Activated T-cell treated with anti-CD3 and anti-CD28 coated beads, Interleukin-2, amount 50 U/mL, for 72 hours (primary cell): ENCODE results near the gene RCBTB2. TPM values are rescaled to one million over a fixed set of nuclear protein-coding genes. Genes with fewer than 3 reads are reported as not detected.
"Not testable (repeated sequence)": the region's sequence is repeated elsewhere in the genome, so short reads cannot be mapped to it uniquely, and the experiment has no call there.

ENCODE experiments used
- ATAC-seq, 2 donors: fragments of 150-1000 bp; cut with Tn5 transposase; replicated peaks in 1 of 2; 2 replicates each; pipeline ENCODE4 v1.10.0; 2021; ENCODE audit warnings: moderate library complexity in 2 of 2, mild to moderate bottlenecking in 1 of 2
- DNase-seq, 2 donors: peaks; one replicate each; pipeline ENCODE4 v3.0.0; 2021 to 2022; ENCODE audit warnings: mixed read lengths in 1 of 2
- H3K27ac Mint-ChIP-seq: one replicate; pipeline ENCODE4 v1.8.0; 2022; ENCODE audit warnings: mild to moderate bottlenecking, moderate library complexity, mixed read lengths
- H3K27me3 Mint-ChIP-seq: one replicate; pipeline ENCODE4 v1.8.0; 2022; ENCODE audit warnings: low read depth, mixed read lengths
- H3K36me3 Mint-ChIP-seq, 2 donors: one replicate each; pipeline ENCODE4 v1.8.0; 2022; ENCODE audit warnings: mixed read lengths in 2 of 2, mild to moderate bottlenecking in 1 of 2; ENCODE audit not compliant: insufficient read depth in 2 of 2
- H3K4me1 Mint-ChIP-seq: one replicate; pipeline ENCODE4 v1.8.0; 2022; ENCODE audit warnings: low read depth, mixed read lengths
- H3K4me3 Mint-ChIP-seq, 2 donors: one replicate each; pipeline ENCODE4 v1.8.0; 2022; ENCODE audit warnings: mild to moderate bottlenecking in 2 of 2, mixed read lengths in 2 of 2, moderate library complexity in 2 of 2
- H3K9me3 Mint-ChIP-seq, 2 donors: one replicate each; pipeline ENCODE4 v1.8.0; 2022; ENCODE audit warnings: mixed read lengths in 2 of 2
- total RNA-seq, 2 donors: library from RNA; stranded (reverse); gene quantifications; one replicate each; pipeline ENCODE4 v1.2.3, GENCODE V29; 2022

Gene RCBTB2
- total RNA-seq, 2 donors from 2014 or later = 2.6 to 2.7 TPM

- H3K36me3 Mint-ChIP-seq = peaks cover 6 to 9% of the 10 kb centered on the region in 2 donors
- no peaks in the 10 kb centered on the region for H3K4me1 Mint-ChIP-seq
- no peaks in the 10 kb centered on the region for H3K9me3 Mint-ChIP-seq
- DNase-seq (no peak), ATAC-seq (no peak)
- no peak overlapping the region for H3K4me3 Mint-ChIP-seq
- H3K27me3 Mint-ChIP-seq = no peaks in the 10 kb centered on the region
- H3K27ac Mint-ChIP-seq = no peak overlapping the region
These were observed 55.6 kb downstream of the RCBTB2 start for GRCh38 chr13:48477191-48477855.

- DNase-seq (no peak), ATAC-seq (no peak)
- Mint-ChIP-seq H3K27me3 (no peaks in the 10 kb centered on the region), H3K9me3 (no peaks in the 10 kb centered on the region), H3K36me3 (peaks cover 6% of the 10 kb centered on the region in 2 donors), H3K27ac (no peak overlapping the region), H3K4me1 (no peaks in the 10 kb centered on the region), H3K4me3 (no peak overlapping the region)
These were observed 56.2 kb downstream of the RCBTB2 start for GRCh38 chr13:48476686-48477085.

GRCh38 chr13:48476215-48476614 is 56.7 kb downstream of the RCBTB2 start:
- ATAC-seq (no peak), DNase-seq (no peak)
- H3K27ac Mint-ChIP-seq = no peak overlapping the region
- peaks cover 6 to 7% of the 10 kb centered on the region in 2 donors for H3K36me3 Mint-ChIP-seq
- H3K4me1 Mint-ChIP-seq = no peaks in the 10 kb centered on the region
- H3K4me3 Mint-ChIP-seq = no peak overlapping the region
- no peaks in the 10 kb centered on the region for H3K9me3 Mint-ChIP-seq
- H3K27me3 Mint-ChIP-seq = no peaks in the 10 kb centered on the region

GRCh38 chr13:48475230-48475629 is 57.6 kb downstream of the RCBTB2 start:
- no peak overlapping the region for H3K4me3 Mint-ChIP-seq
- no peak overlapping the region for H3K27ac Mint-ChIP-seq
- peaks cover 6 to 7% of the 10 kb centered on the region in 2 donors for H3K36me3 Mint-ChIP-seq
- H3K9me3 Mint-ChIP-seq = no peaks in the 10 kb centered on the region
- no peaks in the 10 kb centered on the region for H3K4me1 Mint-ChIP-seq
- DNase-seq (no peak), ATAC-seq (no peak)
- H3K27me3 Mint-ChIP-seq = no peaks in the 10 kb centered on the region

GRCh38 chr13:48457578-48458242 is 75.2 kb downstream of the RCBTB2 start:
- Mint-ChIP-seq H3K9me3 (no peaks in the 10 kb centered on the region), H3K36me3 (peaks cover 11 to 24% of the 10 kb centered on the region in 2 donors), H3K27ac (no peak overlapping the region), H3K4me3 (no peak overlapping the region), H3K27me3 (no peaks in the 10 kb centered on the region), H3K4me1 (no peaks in the 10 kb centered on the region)
- DNase-seq (no peak), ATAC-seq (no peak)

GRCh38 chr13:48456546-48456945 is 76.3 kb downstream of the RCBTB2 start:
- DNase-seq (no peak), ATAC-seq (no peak)
- H3K27me3 Mint-ChIP-seq = no peaks in the 10 kb centered on the region
- peaks cover 18 to 33% of the 10 kb centered on the region in 2 donors for H3K36me3 Mint-ChIP-seq
- peaks cover 3 to 5% of the 10 kb centered on the region in 2 donors for H3K9me3 Mint-ChIP-seq
- no peak overlapping the region for H3K27ac Mint-ChIP-seq
- H3K4me3 Mint-ChIP-seq = no peak overlapping the region
- no peaks in the 10 kb centered on the region for H3K4me1 Mint-ChIP-seq

GRCh38 chr13:48451196-48451595 is 81.7 kb downstream of the RCBTB2 start:
- peaks cover 22% of the 10 kb centered on the region for H3K4me1 Mint-ChIP-seq
- not testable (repeated sequence) for H3K27me3 Mint-ChIP-seq, H3K27ac Mint-ChIP-seq, ATAC-seq, DNase-seq, H3K4me3 Mint-ChIP-seq
- peaks cover 30 to 33% of the 10 kb centered on the region in 2 donors for H3K36me3 Mint-ChIP-seq
- peaks cover 10 to 11% of the 10 kb centered on the region in 2 donors for H3K9me3 Mint-ChIP-seq

GRCh38 chr13:48449656-48450055 is 83.2 kb downstream of the RCBTB2 start:
- Mint-ChIP-seq H3K4me3 (peak overlapping the region in 1 of 2 donors; percentile 53), H3K4me1 (peaks cover 24% of the 10 kb centered on the region), H3K27me3 (no peaks in the 10 kb centered on the region), H3K36me3 (peaks cover 28 to 29% of the 10 kb centered on the region in 2 donors), H3K9me3 (peaks cover 10 to 11% of the 10 kb centered on the region in 2 donors), H3K27ac (no peak overlapping the region)
- ATAC-seq (no peak), DNase-seq (no peak)

GRCh38 chr13:48448959-48449614 is 83.8 kb downstream of the RCBTB2 start:
- Mint-ChIP-seq H3K4me1 (peaks cover 29% of the 10 kb centered on the region), H3K4me3 (peak overlapping the region; percentile 4 to 53), H3K27me3 (no peaks in the 10 kb centered on the region), H3K9me3 (peaks cover 10 to 11% of the 10 kb centered on the region in 2 donors), H3K27ac (no peak overlapping the region), H3K36me3 (peaks cover 26 to 29% of the 10 kb centered on the region in 2 donors)
- ATAC-seq = no peak
- no peak for DNase-seq

GRCh38 chr13:48448285-48448958 is 84.5 kb downstream of the RCBTB2 start:
- Mint-ChIP-seq H3K4me1 (peaks cover 33% of the 10 kb centered on the region), H3K27me3 (no peaks in the 10 kb centered on the region), H3K9me3 (peaks cover 10 to 11% of the 10 kb centered on the region in 2 donors), H3K36me3 (peaks cover 25 to 27% of the 10 kb centered on the region in 2 donors), H3K27ac (no peak overlapping the region), H3K4me3 (peak overlapping the region in 1 of 2 donors; percentile 12)
- ATAC-seq = no peak
- no peak for DNase-seq

- no peak for ATAC-seq
- no peak for DNase-seq
- H3K27ac Mint-ChIP-seq = no peak overlapping the region
- H3K27me3 Mint-ChIP-seq = no peaks in the 10 kb centered on the region
- H3K9me3 Mint-ChIP-seq = peaks cover 7% of the 10 kb centered on the region in 2 donors
- no peak overlapping the region for H3K4me3 Mint-ChIP-seq
- H3K4me1 Mint-ChIP-seq = peaks cover 33% of the 10 kb centered on the region
- peaks cover 12% of the 10 kb centered on the region in 2 donors for H3K36me3 Mint-ChIP-seq
These were observed 86.4 kb downstream of the RCBTB2 start for GRCh38 chr13:48446464-48446863.

- H3K27ac Mint-ChIP-seq = peak overlapping the region; percentile 12
- no peaks in the 10 kb centered on the region for H3K36me3 Mint-ChIP-seq
- H3K4me1 Mint-ChIP-seq = peaks cover 18% of the 10 kb centered on the region
- ATAC-seq (peak; percentile 60 to 72), DNase-seq (no peak)
- H3K4me3 Mint-ChIP-seq = peak overlapping the region; percentile 10 to 26
- no peaks in the 10 kb centered on the region for H3K9me3 Mint-ChIP-seq
- no peaks in the 10 kb centered on the region for H3K27me3 Mint-ChIP-seq
These were observed 89.3 kb downstream of the RCBTB2 start for GRCh38 chr13:48443442-48444208.
